Activated T-helper 2 cell treated with anti-CD3 and anti-CD28 coated beads, Interferon-gamma antibody, Interleukin-2, Interleukin-4, amounts not matched to agents 10 μg/mL and 5 μg/mL and 100 μg/mL, durations not matched to agents 14 hours and 24 hours and 36 hours (primary cell): ENCODE results near the gene ZNF511. TPM values are rescaled to one million over a fixed set of nuclear protein-coding genes. Genes with fewer than 3 reads are reported as not detected.

Experiments
- DNase-seq: peaks from one replicate; pipeline ENCODE4 v3.0.0; 2021; ENCODE audit warnings: low spot score
- H3K27ac Mint-ChIP-seq: one replicate; pipeline ENCODE4 v1.8.0; 2021; ENCODE audit warnings: mixed read lengths
- H3K27me3 Mint-ChIP-seq: one replicate; pipeline ENCODE4 v1.8.0; 2021; ENCODE audit warnings: low read depth, mixed read lengths
- H3K36me3 Mint-ChIP-seq: one replicate; pipeline ENCODE4 v1.8.0; 2021; ENCODE audit warnings: low read depth, mixed read lengths
- H3K4me1 Mint-ChIP-seq: one replicate; pipeline ENCODE4 v1.8.0; 2021; ENCODE audit warnings: low read depth, mixed read lengths
- H3K4me3 Mint-ChIP-seq: one replicate; pipeline ENCODE4 v1.8.0; 2021; ENCODE audit warnings: low read depth, mild to moderate bottlenecking, moderate library complexity, mixed read lengths
- H3K9me3 Mint-ChIP-seq: one replicate; pipeline ENCODE4 v1.8.0; 2021; ENCODE audit warnings: mixed read lengths
- intact Hi-C: fragments of 100-400 bp; cut with micrococcal nuclease; formaldehyde crosslinking; loops from one replicate; pipeline ENCODE4 v1.15.1; 2023
- total RNA-seq: library from RNA; stranded (reverse); gene quantifications from 2 replicates; pipeline ENCODE4 v1.2.3, GENCODE V29; 2022

The ZNF511 gene
- total RNA-seq, 1 donor from 2014 or later: 89.7 TPM

- peaks cover 11% of the 10 kb centered on the region for H3K27me3 Mint-ChIP-seq
- H3K27ac Mint-ChIP-seq: no peak overlapping the region
- no peaks in the 10 kb centered on the region for H3K9me3 Mint-ChIP-seq
- intact Hi-C loops: no loop called here
- H3K4me1 Mint-ChIP-seq: peaks cover 2% of the 10 kb centered on the region
- H3K4me3 Mint-ChIP-seq: no peak overlapping the region
- no peak for DNase-seq
- H3K36me3 Mint-ChIP-seq: no peaks in the 10 kb centered on the region
Observed at GRCh38 chr10:133338080-133339071, 29.7 kb downstream of the ZNF511 start.

- H3K4me3 Mint-ChIP-seq: no peak overlapping the region
- no peak overlapping the region for H3K27ac Mint-ChIP-seq
- no peaks in the 10 kb centered on the region for H3K9me3 Mint-ChIP-seq
- intact Hi-C loops: no loop called here
- no peaks in the 10 kb centered on the region for H3K36me3 Mint-ChIP-seq
- peaks cover under 1% of the 10 kb centered on the region for H3K4me1 Mint-ChIP-seq
- DNase-seq: no peak
- peaks cover 6% of the 10 kb centered on the region for H3K27me3 Mint-ChIP-seq
Observed at GRCh38 chr10:133339708-133340380, 31.1 kb downstream of the ZNF511 start.

GRCh38 chr10:133341983-133342382 lies 33.3 kb downstream of the ZNF511 start:
- Mint-ChIP-seq H3K36me3 (no peaks in the 10 kb centered on the region), H3K4me1 (no peaks in the 10 kb centered on the region), H3K4me3 (no peak overlapping the region), H3K27me3 (peaks cover 4% of the 10 kb centered on the region), H3K9me3 (no peaks in the 10 kb centered on the region), H3K27ac (no peak overlapping the region)
- intact Hi-C loops: no loop called here
- no peak for DNase-seq

- Mint-ChIP-seq H3K27me3 (peaks cover 4% of the 10 kb centered on the region), H3K27ac (no peak overlapping the region), H3K36me3 (no peaks in the 10 kb centered on the region), H3K4me3 (no peak overlapping the region), H3K9me3 (no peaks in the 10 kb centered on the region), H3K4me1 (no peaks in the 10 kb centered on the region)
- DNase-seq: no peak
- intact Hi-C loops: no loop called here
Observed at GRCh38 chr10:133342942-133343341, 34.2 kb downstream of the ZNF511 start.

GRCh38 chr10:133343558-133343957 lies 34.8 kb downstream of the ZNF511 start:
- Mint-ChIP-seq H3K27ac (no peak overlapping the region), H3K36me3 (no peaks in the 10 kb centered on the region), H3K9me3 (no peaks in the 10 kb centered on the region), H3K27me3 (peaks cover 4% of the 10 kb centered on the region), H3K4me1 (no peaks in the 10 kb centered on the region), H3K4me3 (no peak overlapping the region)
- DNase-seq: no peak
- intact Hi-C loops: no loop called here

- intact Hi-C loops: no loop called here
- Mint-ChIP-seq H3K9me3 (no peaks in the 10 kb centered on the region), H3K4me1 (peaks cover 2% of the 10 kb centered on the region), H3K27me3 (peaks cover 6% of the 10 kb centered on the region), H3K4me3 (no peak overlapping the region), H3K27ac (no peak overlapping the region), H3K36me3 (no peaks in the 10 kb centered on the region)
- DNase-seq: no peak
Observed at GRCh38 chr10:133344236-133344635, 35.5 kb downstream of the ZNF511 start.

GRCh38 chr10:133346413-133346812 lies 37.7 kb downstream of the ZNF511 start:
- Mint-ChIP-seq H3K27ac (no peak overlapping the region), H3K36me3 (no peaks in the 10 kb centered on the region), H3K4me1 (peaks cover 2% of the 10 kb centered on the region), H3K27me3 (peaks cover 7% of the 10 kb centered on the region), H3K4me3 (no peak overlapping the region), H3K9me3 (no peaks in the 10 kb centered on the region)
- intact Hi-C loops: no loop called here
- no peak for DNase-seq

- no peak for DNase-seq
Observed at GRCh38 chr10:133347710-133348517, 39.2 kb downstream of the ZNF511 start.

GRCh38 chr10:133349160-133349568 lies 40.5 kb downstream of the ZNF511 start:
- H3K27me3 Mint-ChIP-seq: peaks cover 4% of the 10 kb centered on the region
- no peak overlapping the region for H3K27ac Mint-ChIP-seq
- intact Hi-C loops: no loop called here
- no peaks in the 10 kb centered on the region for H3K36me3 Mint-ChIP-seq
- peaks cover 2% of the 10 kb centered on the region for H3K4me1 Mint-ChIP-seq
- DNase-seq: no peak
- no peak overlapping the region for H3K4me3 Mint-ChIP-seq
- H3K9me3 Mint-ChIP-seq: no peaks in the 10 kb centered on the region

More at GRCh38 chr10:133347710-133348517, 39.2 kb downstream of the ZNF511 start:
- peaks cover 7% of the 10 kb centered on the region for H3K27me3 Mint-ChIP-seq
- peaks cover 2% of the 10 kb centered on the region for H3K4me1 Mint-ChIP-seq
- no peak overlapping the region for H3K27ac Mint-ChIP-seq
- no peak overlapping the region for H3K4me3 Mint-ChIP-seq
- H3K36me3 Mint-ChIP-seq: no peaks in the 10 kb centered on the region
- no peaks in the 10 kb centered on the region for H3K9me3 Mint-ChIP-seq
- intact Hi-C loops: no loop called here

GRCh38 chr10:133349577-133350011 lies 40.9 kb downstream of the ZNF511 start:
- DNase-seq: no peak
- H3K4me1 Mint-ChIP-seq: peaks cover 2% of the 10 kb centered on the region
- H3K9me3 Mint-ChIP-seq: no peaks in the 10 kb centered on the region
- intact Hi-C loops: no loop called here
- H3K27ac Mint-ChIP-seq: no peak overlapping the region
- no peak overlapping the region for H3K4me3 Mint-ChIP-seq
- peaks cover 3% of the 10 kb centered on the region for H3K27me3 Mint-ChIP-seq
- no peaks in the 10 kb centered on the region for H3K36me3 Mint-ChIP-seq

- H3K27ac Mint-ChIP-seq: no peak overlapping the region
- no peaks in the 10 kb centered on the region for H3K9me3 Mint-ChIP-seq
- no peaks in the 10 kb centered on the region for H3K36me3 Mint-ChIP-seq
- intact Hi-C loops: no loop called here
- DNase-seq: no peak
- H3K4me3 Mint-ChIP-seq: no peak overlapping the region
- H3K4me1 Mint-ChIP-seq: peaks cover 2% of the 10 kb centered on the region
- peaks cover 3% of the 10 kb centered on the region for H3K27me3 Mint-ChIP-seq
Observed at GRCh38 chr10:133350283-133350949, 41.7 kb downstream of the ZNF511 start.

- H3K4me3 Mint-ChIP-seq: no peak overlapping the region
- H3K27ac Mint-ChIP-seq: no peak overlapping the region
- no peaks in the 10 kb centered on the region for H3K9me3 Mint-ChIP-seq
- peaks cover 3% of the 10 kb centered on the region for H3K27me3 Mint-ChIP-seq
- peaks cover under 1% of the 10 kb centered on the region for H3K36me3 Mint-ChIP-seq
- peaks cover 2% of the 10 kb centered on the region for H3K4me1 Mint-ChIP-seq
- DNase-seq: no peak
- intact Hi-C loops: no loop called here
Observed at GRCh38 chr10:133350950-133351329, 42.2 kb downstream of the ZNF511 start.
